Panc1 (cell line): ENCODE results near the gene ARFRP1.

ENCODE experiments used
- POLR2AphosphoS5 ChIP-seq: IDR thresholded peaks from 2 replicates; pipeline ENCODE4 v1.6.1; 2012; ENCODE audit warnings: mild to moderate bottlenecking, low read depth, low read length, moderate library complexity
- SIN3A ChIP-seq: IDR thresholded peaks from 2 replicates; pipeline ENCODE4 v1.6.1; 2012; ENCODE audit warnings: low read depth, mild to moderate bottlenecking, low read length, moderate library complexity, borderline replicate concordance; ENCODE audit not compliant: insufficient read depth
- TCF7L2 ChIP-seq: IDR thresholded peaks from 2 replicates; pipeline ENCODE4 v1.6.1; 2011; ENCODE audit warnings: mild to moderate bottlenecking, low read depth, low read length, inconsistent platforms
- TF ChIP-seq, protein P1 (sequence below): fragments of 450-650 bp; IDR thresholded peaks from 2 replicates; pipeline ENCODE4 v1.5.1; 2017; ENCODE audit warnings: mild to moderate bottlenecking
- TF ChIP-seq, protein P2 (sequence below), 2 experiments: IDR thresholded peaks; 2 replicates each; pipeline ENCODE4 v1.6.1; 2011 to 2012; ENCODE audit warnings: low read depth in 2 of 2, control low read depth in 1 of 2, low read length in 1 of 2, mild to moderate bottlenecking in 1 of 2, moderate library complexity in 1 of 2; ENCODE audit not compliant: insufficient read depth in 1 of 2

DNA sequence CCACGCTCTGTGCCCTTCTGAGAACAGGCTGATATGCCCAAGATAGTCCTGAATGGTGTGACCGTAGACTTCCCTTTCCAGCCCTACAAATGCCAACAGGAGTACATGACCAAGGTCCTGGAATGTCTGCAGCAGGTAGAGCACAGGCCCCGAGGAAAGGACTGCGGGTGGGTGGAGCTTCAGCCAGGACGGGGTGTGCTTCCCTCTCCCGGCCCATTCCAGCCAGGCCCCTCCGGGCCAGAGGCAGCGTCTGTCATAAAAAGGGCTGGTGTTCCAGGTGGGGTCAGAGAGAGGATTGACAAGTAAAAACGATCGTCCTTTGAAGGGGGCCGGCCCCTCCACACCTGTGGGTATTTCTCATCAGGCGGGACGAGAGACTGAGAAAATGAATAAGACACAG lies 48.4 kb downstream of the ARFRP1 start:
- TF ChIP-seq, protein P1, sequence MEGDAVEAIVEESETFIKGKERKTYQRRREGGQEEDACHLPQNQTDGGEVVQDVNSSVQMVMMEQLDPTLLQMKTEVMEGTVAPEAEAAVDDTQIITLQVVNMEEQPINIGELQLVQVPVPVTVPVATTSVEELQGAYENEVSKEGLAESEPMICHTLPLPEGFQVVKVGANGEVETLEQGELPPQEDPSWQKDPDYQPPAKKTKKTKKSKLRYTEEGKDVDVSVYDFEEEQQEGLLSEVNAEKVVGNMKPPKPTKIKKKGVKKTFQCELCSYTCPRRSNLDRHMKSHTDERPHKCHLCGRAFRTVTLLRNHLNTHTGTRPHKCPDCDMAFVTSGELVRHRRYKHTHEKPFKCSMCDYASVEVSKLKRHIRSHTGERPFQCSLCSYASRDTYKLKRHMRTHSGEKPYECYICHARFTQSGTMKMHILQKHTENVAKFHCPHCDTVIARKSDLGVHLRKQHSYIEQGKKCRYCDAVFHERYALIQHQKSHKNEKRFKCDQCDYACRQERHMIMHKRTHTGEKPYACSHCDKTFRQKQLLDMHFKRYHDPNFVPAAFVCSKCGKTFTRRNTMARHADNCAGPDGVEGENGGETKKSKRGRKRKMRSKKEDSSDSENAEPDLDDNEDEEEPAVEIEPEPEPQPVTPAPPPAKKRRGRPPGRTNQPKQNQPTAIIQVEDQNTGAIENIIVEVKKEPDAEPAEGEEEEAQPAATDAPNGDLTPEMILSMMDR: no peak
- TF ChIP-seq POLR2AphosphoS5: no peak
- TF ChIP-seq, protein P2, sequence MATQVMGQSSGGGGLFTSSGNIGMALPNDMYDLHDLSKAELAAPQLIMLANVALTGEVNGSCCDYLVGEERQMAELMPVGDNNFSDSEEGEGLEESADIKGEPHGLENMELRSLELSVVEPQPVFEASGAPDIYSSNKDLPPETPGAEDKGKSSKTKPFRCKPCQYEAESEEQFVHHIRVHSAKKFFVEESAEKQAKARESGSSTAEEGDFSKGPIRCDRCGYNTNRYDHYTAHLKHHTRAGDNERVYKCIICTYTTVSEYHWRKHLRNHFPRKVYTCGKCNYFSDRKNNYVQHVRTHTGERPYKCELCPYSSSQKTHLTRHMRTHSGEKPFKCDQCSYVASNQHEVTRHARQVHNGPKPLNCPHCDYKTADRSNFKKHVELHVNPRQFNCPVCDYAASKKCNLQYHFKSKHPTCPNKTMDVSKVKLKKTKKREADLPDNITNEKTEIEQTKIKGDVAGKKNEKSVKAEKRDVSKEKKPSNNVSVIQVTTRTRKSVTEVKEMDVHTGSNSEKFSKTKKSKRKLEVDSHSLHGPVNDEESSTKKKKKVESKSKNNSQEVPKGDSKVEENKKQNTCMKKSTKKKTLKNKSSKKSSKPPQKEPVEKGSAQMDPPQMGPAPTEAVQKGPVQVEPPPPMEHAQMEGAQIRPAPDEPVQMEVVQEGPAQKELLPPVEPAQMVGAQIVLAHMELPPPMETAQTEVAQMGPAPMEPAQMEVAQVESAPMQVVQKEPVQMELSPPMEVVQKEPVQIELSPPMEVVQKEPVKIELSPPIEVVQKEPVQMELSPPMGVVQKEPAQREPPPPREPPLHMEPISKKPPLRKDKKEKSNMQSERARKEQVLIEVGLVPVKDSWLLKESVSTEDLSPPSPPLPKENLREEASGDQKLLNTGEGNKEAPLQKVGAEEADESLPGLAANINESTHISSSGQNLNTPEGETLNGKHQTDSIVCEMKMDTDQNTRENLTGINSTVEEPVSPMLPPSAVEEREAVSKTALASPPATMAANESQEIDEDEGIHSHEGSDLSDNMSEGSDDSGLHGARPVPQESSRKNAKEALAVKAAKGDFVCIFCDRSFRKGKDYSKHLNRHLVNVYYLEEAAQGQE (IDR thresholded peaks at IDR 0.05; ENCODE audit: insufficient read depth in 1 of 2, low read depth in 2 of 2, low read length in 1 of 2): no peak
- no peak for TF ChIP-seq SIN3A
- TF ChIP-seq TCF7L2: no peak
